Measurements from ENCODE around the gene SEC22C.

GRCh38 chr3:42600111-42600957, 18.6 kb upstream of the SEC22C start, which contains the start of gene NKTR:
- TF ChIP-seq JUND (CRISPR knock-in tag; IDR thresholded peaks at IDR 0.05) (no peak), KIAA2018 (CRISPR knock-in tag; IDR thresholded peaks at IDR 0.05; ENCODE audit: borderline replicate concordance) (no peak), CTCF (CRISPR knock-in tag; IDR thresholded peaks at IDR 0.05) (peak; percentile 47), ZNF432 (CRISPR knock-in tag; IDR thresholded peaks at IDR 0.05; ENCODE audit: borderline replicate concordance) (no peak), SP4 (CRISPR knock-in tag; IDR thresholded peaks at IDR 0.05) (peak; percentile 91), IRF9 (CRISPR knock-in tag; IDR thresholded peaks at IDR 0.05; ENCODE audit: borderline replicate concordance) (no peak), EZH2 (conservative IDR thresholded peaks at IDR 0.05; ENCODE audit: low read depth, low read length) (no peak), BCL3 (CRISPR knock-in tag; IDR thresholded peaks at IDR 0.05) (peak; percentile 28; the same call in 1 of the 2 replicates), SIX4 (CRISPR knock-in tag; IDR thresholded peaks at IDR 0.05) (no peak), ZFAT (CRISPR knock-in tag; conservative IDR thresholded peaks at IDR 0.05) (no peak), SP1 (IDR thresholded peaks at IDR 0.05) (peak; percentile 71; the same call in 1 of the 2 replicates), SP1 (CRISPR knock-in tag; IDR thresholded peaks at IDR 0.05) (peak; percentile 74), HINFP (CRISPR knock-in tag; IDR thresholded peaks at IDR 0.05; ENCODE audit: low read depth) (no peak)

Data from HepG2 (cell line).